DMS79 treated with DMSO at 0.1 percent for 48 hours (cell line): ENCODE measurements around the gene FES.
"Not testable (repeated sequence)": the region's sequence is repeated elsewhere in the genome, so short reads cannot be mapped to it uniquely, and the experiment has no call there.

ENCODE experiments used
- DNase-seq: peaks from one replicate; lab custom pipeline; 2025; lab: John Stamatoyannopoulos, UW

The FES gene

GRCh38 chr15:90860942-90861675 is 23.2 kb upstream of the FES start:
- no peak for DNase-seq

GRCh38 chr15:90862487-90862886 is 21.8 kb upstream of the FES start:
- no peak for DNase-seq

- no peak for DNase-seq
These were observed 21.1 kb upstream of the FES start for GRCh38 chr15:90862964-90863778.

GRCh38 chr15:90863987-90864386 is 20.3 kb upstream of the FES start:
- no peak for DNase-seq

GRCh38 chr15:90864507-90864906 is 19.8 kb upstream of the FES start:
- DNase-seq: no peak

GRCh38 chr15:90865702-90866101 is 18.6 kb upstream of the FES start:
- no peak for DNase-seq

- peak; percentile 16 for DNase-seq
These were observed 18.1 kb upstream of the FES start for GRCh38 chr15:90866161-90866715.

- no peak for DNase-seq
These were observed 17.5 kb upstream of the FES start for GRCh38 chr15:90866800-90867199.

- DNase-seq: no peak
These were observed 16.0 kb upstream of the FES start, which contains the start of gene FURIN for GRCh38 chr15:90868261-90868689. Gene FURIN, plus strand, starts transcription at chr15:90868588. Its CDS starts 7,153 bp downstream, at chr15:90875741.

- DNase-seq: no peak
These were observed 15.2 kb upstream of the FES start for GRCh38 chr15:90869140-90869541.

GRCh38 chr15:90869601-90870353 is 14.5 kb upstream of the FES start:
- DNase-seq: no peak

GRCh38 chr15:90870354-90871138 is 13.8 kb upstream of the FES start:
- DNase-seq: no peak

GRCh38 chr15:90871139-90871715 is 13.1 kb upstream of the FES start:
- no peak for DNase-seq

GRCh38 chr15:90871716-90872485 is 12.4 kb upstream of the FES start:
- DNase-seq: no peak

GRCh38 chr15:90872486-90873184 is 11.7 kb upstream of the FES start:
- DNase-seq: no peak

GRCh38 chr15:90873488-90873997 is 10.8 kb upstream of the FES start:
- DNase-seq: no peak

GRCh38 chr15:90873998-90874605 is 10.2 kb upstream of the FES start:
- peak; percentile 20 for DNase-seq

- not testable (repeated sequence) for DNase-seq
These were observed 9.3 kb upstream of the FES start for GRCh38 chr15:90874986-90875385.

GRCh38 chr15:90875549-90875981 is 8.7 kb upstream of the FES start:
- no peak for DNase-seq
